Lower leg skin (tissue), 3 donors: Measurements from ENCODE around the gene C2.

Source experiments
- CTCF ChIP-seq, 3 donors: fragments of 450-650 bp; IDR thresholded peaks; one replicate each; pipeline ENCODE4 v1.5.1; 2016; ENCODE audit warnings: antibody characterized with exemption in 3 of 3, mild to moderate bottlenecking in 3 of 3, moderate library complexity in 2 of 3
- POLR2A ChIP-seq, 2 donors: fragments of 450-650 bp; IDR thresholded peaks; one replicate each; pipeline ENCODE4 v1.6.1; 2016 to 2017; ENCODE audit warnings: antibody characterized with exemption in 2 of 2, mild to moderate bottlenecking in 1 of 2, moderate library complexity in 1 of 2

- TF ChIP-seq POLR2A (IDR thresholded peaks at IDR 0.05): no peak
- no peak for TF ChIP-seq CTCF (IDR thresholded peaks at IDR 0.05)
Observed at GRCh38 chr6:31892821-31893220, 34.7 kb upstream of the C2 start.
